ENCODE results near the gene MAP3K4.

MAP3K4 gene

GRCh38 chr6:160951187-160952030 lies 40.2 kb upstream of the MAP3K4 start:
- no peak overlapping the region for H3K4me3 ChIP-seq (ENCODE audit: low read depth in 1 of 2, low read length in 1 of 2)
- peaks cover 21% of the 10 kb centered on the region for H3K27me3 ChIP-seq
- no peaks in the 10 kb centered on the region for H3K9me3 ChIP-seq
- H3K4me1 ChIP-seq (ENCODE audit: control insufficient read depth in 1 of 2, insufficient read depth in 1 of 2, low read depth in 1 of 2, low read length in 1 of 2): no peaks in the 10 kb centered on the region
- no peak for TF ChIP-seq CTCF (IDR thresholded peaks at IDR 0.05)
- no peaks in the 10 kb centered on the region for H3K36me3 ChIP-seq
- H3K27ac ChIP-seq: no peak overlapping the region

- no peaks in the 10 kb centered on the region for H3K36me3 ChIP-seq
- no peaks in the 10 kb centered on the region for H3K9me3 ChIP-seq
- no peak for TF ChIP-seq CTCF (IDR thresholded peaks at IDR 0.05)
- no peaks in the 10 kb centered on the region for H3K4me1 ChIP-seq (ENCODE audit: control insufficient read depth in 1 of 2, insufficient read depth in 1 of 2, low read depth in 1 of 2, low read length in 1 of 2)
- H3K4me3 ChIP-seq (ENCODE audit: low read depth in 1 of 2, low read length in 1 of 2): no peak overlapping the region
- no peak overlapping the region for H3K27ac ChIP-seq
- peaks cover 21% of the 10 kb centered on the region for H3K27me3 ChIP-seq
Observed at GRCh38 chr6:160952633-160953281, 38.8 kb upstream of the MAP3K4 start.

GRCh38 chr6:160955508-160956295 lies 35.9 kb upstream of the MAP3K4 start:
- Histone ChIP-seq H3K4me3 (ENCODE audit: low read depth in 1 of 2, low read length in 1 of 2) (no peak overlapping the region), H3K27ac (no peak overlapping the region), H3K4me1 (ENCODE audit: control insufficient read depth in 1 of 2, insufficient read depth in 1 of 2, low read depth in 1 of 2, low read length in 1 of 2) (no peaks in the 10 kb centered on the region), H3K9me3 (no peaks in the 10 kb centered on the region), H3K36me3 (no peaks in the 10 kb centered on the region), H3K27me3 (peaks cover 10% of the 10 kb centered on the region)
- TF ChIP-seq CTCF (IDR thresholded peaks at IDR 0.05): no peak

- Histone ChIP-seq H3K4me3 (ENCODE audit: low read depth in 1 of 2, low read length in 1 of 2) (no peak overlapping the region), H3K27me3 (peaks cover 6% of the 10 kb centered on the region), H3K9me3 (no peaks in the 10 kb centered on the region), H3K36me3 (no peaks in the 10 kb centered on the region), H3K27ac (no peak overlapping the region), H3K4me1 (ENCODE audit: control insufficient read depth in 1 of 2, insufficient read depth in 1 of 2, low read depth in 1 of 2, low read length in 1 of 2) (no peaks in the 10 kb centered on the region)
- TF ChIP-seq CTCF (IDR thresholded peaks at IDR 0.05): no peak
Observed at GRCh38 chr6:160956300-160957035, 35.1 kb upstream of the MAP3K4 start.

Measured in neutrophil (primary cell).